Panc1 (cell line): ENCODE results near the gene TBRG1. TPM values are rescaled to one million over a fixed set of nuclear protein-coding genes. Genes with fewer than 3 reads are reported as not detected.

Experiments
- ATAC-seq: fragments of 200-7000 bp; cut with Tn5 transposase; 2 replicates; pipeline ENCODE4 v1.9.1; 2020; ENCODE audit warnings: mild to moderate bottlenecking, moderate library complexity
- BruUV-seq: library from RNA; stranded (reverse); fragments of 400-500 nt; replicated peaks from 2 replicates; lab custom pipeline; 2021; lab: Mats Ljungman, UMichigan
- CTCF ChIA-PET: fragments of 300-600 bp; sonication (Branson Sonifier 250); formaldehyde crosslinking; loops from one replicate; lab custom pipeline; 2022; ENCODE audit warnings: antibody characterized with exemption; lab: Charles Lee
- POLR2A ChIA-PET: fragments of 300-600 bp; sonication (Branson Sonifier 250); formaldehyde crosslinking; loops from one replicate; lab custom pipeline; 2022; ENCODE audit warnings: antibody characterized with exemption; lab: Charles Lee
- DNase-seq: peaks from one replicate; pipeline ENCODE4 v3.0.0-alpha.2; 2010; ENCODE audit warnings: low read depth, low spot score
- H3K27ac ChIP-seq: 2 replicates; pipeline ENCODE4 v1.5.1; 2011; ENCODE audit warnings: mild to moderate bottlenecking, low read length, inconsistent platforms
- H3K27me3 ChIP-seq: fragments of 200-500 bp; sonication (Bioruptor generic); 2 replicates; pipeline ENCODE4 v1.6.0; 2014; ENCODE audit warnings: low read length, inconsistent platforms; ENCODE audit not compliant: control insufficient read depth, insufficient read depth
- H3K36me3 ChIP-seq: fragments of 200-500 bp; sonication (Bioruptor generic); 2 replicates; pipeline ENCODE4 v1.5.1; 2014; ENCODE audit warnings: inconsistent platforms, mild to moderate bottlenecking, low read length, moderate library complexity; ENCODE audit not compliant: control insufficient read depth, insufficient read depth
- H3K4me1 ChIP-seq: 2 replicates; pipeline ENCODE4 v1.5.1; 2011; ENCODE audit warnings: inconsistent platforms, mild to moderate bottlenecking, low read length, moderate library complexity; ENCODE audit not compliant: control insufficient read depth, insufficient read depth
- H3K4me3 ChIP-seq, 2 experiments: 2 replicates each; pipeline ENCODE4 v1.5.1; 2011 to 2012; ENCODE audit warnings: low read depth in 2 of 2, low read length in 2 of 2, mild to moderate bottlenecking in 2 of 2, inconsistent platforms in 1 of 2, moderate library complexity in 1 of 2
- H3K9me3 ChIP-seq: fragments of 200-500 bp; sonication (Bioruptor generic); 2 replicates; pipeline ENCODE4 v1.5.1; 2014; ENCODE audit warnings: low read depth, mild to moderate bottlenecking, inconsistent platforms, low read length, moderate library complexity; ENCODE audit not compliant: control insufficient read depth, insufficient read depth
- CTCF ChIP-seq: fragments of 450-650 bp; IDR thresholded peaks from 2 replicates; pipeline ENCODE4 v1.5.1; 2017; ENCODE audit warnings: mild to moderate bottlenecking
- POLR2AphosphoS5 ChIP-seq: IDR thresholded peaks from 2 replicates; pipeline ENCODE4 v1.6.1; 2012; ENCODE audit warnings: mild to moderate bottlenecking, low read depth, low read length, moderate library complexity
- SIN3A ChIP-seq: IDR thresholded peaks from 2 replicates; pipeline ENCODE4 v1.6.1; 2012; ENCODE audit warnings: low read depth, mild to moderate bottlenecking, low read length, moderate library complexity, borderline replicate concordance; ENCODE audit not compliant: insufficient read depth
- TCF7L2 ChIP-seq: IDR thresholded peaks from 2 replicates; pipeline ENCODE4 v1.6.1; 2011; ENCODE audit warnings: mild to moderate bottlenecking, low read depth, low read length, inconsistent platforms
- in situ Hi-C: cut with HindIII; loops from 2 replicates; pipeline ENCODE4 v1.10.0; 2016; ENCODE audit warnings: low sequenced_read_pairs, low pct_unique_long_range_greater_than_20kb
- intact Hi-C: fragments of 100-400 bp; cut with micrococcal nuclease; formaldehyde crosslinking; loops from one replicate; pipeline ENCODE4 v1.10.0; 2022; ENCODE audit not compliant: unreplicated experiment
- total RNA-seq: library from RNA; stranded (reverse); gene quantifications from one replicate; pipeline ENCODE4 v1.2.1, GENCODE V29; 2021; ENCODE audit not compliant: unreplicated experiment
- TF ChIP-seq, protein P1 (sequence below), 2 experiments: IDR thresholded peaks; 2 replicates each; pipeline ENCODE4 v1.6.1; 2011 to 2012; ENCODE audit warnings: low read depth in 2 of 2, control low read depth in 1 of 2, low read length in 1 of 2, mild to moderate bottlenecking in 1 of 2, moderate library complexity in 1 of 2; ENCODE audit not compliant: insufficient read depth in 1 of 2

TBRG1 gene
- total RNA-seq, 1 experiment from 2014 or later = 35.0 TPM

- ATAC-seq (no peak), DNase-seq (no peak)
- ChIA-PET CTCF (no interaction called here), POLR2A (no interaction called here)
- in situ Hi-C loops (no loop called here), intact Hi-C loops (no loop called here)
- no peak overlapping the region for H3K27ac ChIP-seq
- TF ChIP-seq, protein P1, sequence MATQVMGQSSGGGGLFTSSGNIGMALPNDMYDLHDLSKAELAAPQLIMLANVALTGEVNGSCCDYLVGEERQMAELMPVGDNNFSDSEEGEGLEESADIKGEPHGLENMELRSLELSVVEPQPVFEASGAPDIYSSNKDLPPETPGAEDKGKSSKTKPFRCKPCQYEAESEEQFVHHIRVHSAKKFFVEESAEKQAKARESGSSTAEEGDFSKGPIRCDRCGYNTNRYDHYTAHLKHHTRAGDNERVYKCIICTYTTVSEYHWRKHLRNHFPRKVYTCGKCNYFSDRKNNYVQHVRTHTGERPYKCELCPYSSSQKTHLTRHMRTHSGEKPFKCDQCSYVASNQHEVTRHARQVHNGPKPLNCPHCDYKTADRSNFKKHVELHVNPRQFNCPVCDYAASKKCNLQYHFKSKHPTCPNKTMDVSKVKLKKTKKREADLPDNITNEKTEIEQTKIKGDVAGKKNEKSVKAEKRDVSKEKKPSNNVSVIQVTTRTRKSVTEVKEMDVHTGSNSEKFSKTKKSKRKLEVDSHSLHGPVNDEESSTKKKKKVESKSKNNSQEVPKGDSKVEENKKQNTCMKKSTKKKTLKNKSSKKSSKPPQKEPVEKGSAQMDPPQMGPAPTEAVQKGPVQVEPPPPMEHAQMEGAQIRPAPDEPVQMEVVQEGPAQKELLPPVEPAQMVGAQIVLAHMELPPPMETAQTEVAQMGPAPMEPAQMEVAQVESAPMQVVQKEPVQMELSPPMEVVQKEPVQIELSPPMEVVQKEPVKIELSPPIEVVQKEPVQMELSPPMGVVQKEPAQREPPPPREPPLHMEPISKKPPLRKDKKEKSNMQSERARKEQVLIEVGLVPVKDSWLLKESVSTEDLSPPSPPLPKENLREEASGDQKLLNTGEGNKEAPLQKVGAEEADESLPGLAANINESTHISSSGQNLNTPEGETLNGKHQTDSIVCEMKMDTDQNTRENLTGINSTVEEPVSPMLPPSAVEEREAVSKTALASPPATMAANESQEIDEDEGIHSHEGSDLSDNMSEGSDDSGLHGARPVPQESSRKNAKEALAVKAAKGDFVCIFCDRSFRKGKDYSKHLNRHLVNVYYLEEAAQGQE (IDR thresholded peaks at IDR 0.05; ENCODE audit: insufficient read depth in 1 of 2, low read depth in 2 of 2, low read length in 1 of 2) = no peak
- no peak for TF ChIP-seq SIN3A
- TF ChIP-seq TCF7L2 = no peak
- no peak for TF ChIP-seq CTCF
- no peak for TF ChIP-seq POLR2AphosphoS5
- no peaks in the 10 kb centered on the region for H3K27me3 ChIP-seq
- H3K36me3 ChIP-seq = no peaks in the 10 kb centered on the region
- no TSS peak for BruUV-seq
- H3K9me3 ChIP-seq = no peaks in the 10 kb centered on the region
- H3K4me3 ChIP-seq = no peak overlapping the region
- H3K4me1 ChIP-seq = no peaks in the 10 kb centered on the region
These were observed 35.2 kb downstream of the TBRG1 start for GRCh38 chr11:124657904-124658303.

DNA sequence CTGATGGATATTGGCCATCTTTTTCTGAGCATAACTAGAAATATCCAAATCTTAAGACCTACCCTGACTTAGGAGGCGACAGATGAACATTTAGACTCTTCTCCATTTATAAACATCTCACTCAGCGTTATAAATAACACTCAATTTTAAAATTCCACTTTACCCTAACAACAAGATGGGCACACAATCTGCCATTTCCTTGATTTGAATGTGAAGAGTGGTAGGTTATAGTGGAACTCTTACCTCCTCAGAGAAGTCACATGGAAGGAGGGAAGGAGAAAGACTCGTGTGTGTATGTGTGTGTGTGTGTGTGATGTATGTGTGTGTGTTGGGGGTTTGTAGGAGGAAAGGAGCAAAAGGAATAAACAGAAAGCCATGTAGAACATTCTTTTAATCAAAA, 35.8 kb downstream of the TBRG1 start:
- Histone ChIP-seq H3K4me1 (no peaks in the 10 kb centered on the region), H3K9me3 (no peaks in the 10 kb centered on the region), H3K36me3 (no peaks in the 10 kb centered on the region), H3K27me3 (no peaks in the 10 kb centered on the region), H3K4me3 (no peak overlapping the region), H3K27ac (no peak overlapping the region)
- ATAC-seq (no peak), DNase-seq (no peak)
- TF ChIP-seq SIN3A = no peak
- no peak for TF ChIP-seq TCF7L2
- TF ChIP-seq, protein P1 (IDR thresholded peaks at IDR 0.05; ENCODE audit: insufficient read depth in 1 of 2, low read depth in 2 of 2, low read length in 1 of 2) = no peak
- intact Hi-C loops (no loop called here), in situ Hi-C loops (no loop called here)
- ChIA-PET CTCF (no interaction called here), POLR2A (no interaction called here)
- BruUV-seq = no TSS peak
